ENCODE measurements around the gene TRIM33. TPM values are rescaled to one million over a fixed set of nuclear protein-coding genes. Genes with fewer than 3 reads are reported as not detected.

The TRIM33 gene
- total and polyA plus RNA-seq, 3 donors from 2014 or later = 63.7 to 88.7 (median 67.9) TPM

DNA sequence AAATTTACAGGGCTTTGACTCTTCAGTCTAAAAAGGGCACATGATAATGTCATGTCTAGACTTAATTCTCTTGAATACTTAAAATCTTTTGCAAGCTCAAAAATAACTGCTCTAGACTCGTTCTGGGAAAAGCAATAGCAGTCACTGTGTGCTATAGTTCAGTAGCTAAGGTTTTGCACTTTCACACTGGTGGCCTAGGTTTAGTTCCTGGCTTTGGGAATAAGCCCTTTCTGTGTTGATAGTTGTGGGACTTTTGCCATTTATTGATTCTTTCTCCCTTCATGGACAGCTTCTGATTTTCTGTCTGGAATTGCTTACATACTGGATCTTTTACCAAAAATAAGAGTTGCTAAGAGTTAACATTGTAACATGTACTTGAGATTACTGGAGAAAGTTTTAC is 151.2 kb downstream of the TRIM33 start:
- DNase-seq = no peak
- Histone ChIP-seq H3K4me1 (no peaks in the 10 kb centered on the region), H3K36me3 (ENCODE audit: low read depth, missing control alignments) (no peaks in the 10 kb centered on the region), H3K27ac (no peak overlapping the region), H3K9me3 (no peaks in the 10 kb centered on the region), H3K27me3 (no peaks in the 10 kb centered on the region), H3K4me3 (no peak overlapping the region)
- TF ChIP-seq CTCF (IDR thresholded peaks at IDR 0.05) = no peak
- no peak for TF ChIP-seq POLR2A (IDR thresholded peaks at IDR 0.05)
- WGBS, 2 donors = 55 to 61% methylated on average over 1 of the region's 1 CpG
- intact Hi-C loops (cut with DNase I; ENCODE audit: low total_unique reads) = no loop called here

DNA sequence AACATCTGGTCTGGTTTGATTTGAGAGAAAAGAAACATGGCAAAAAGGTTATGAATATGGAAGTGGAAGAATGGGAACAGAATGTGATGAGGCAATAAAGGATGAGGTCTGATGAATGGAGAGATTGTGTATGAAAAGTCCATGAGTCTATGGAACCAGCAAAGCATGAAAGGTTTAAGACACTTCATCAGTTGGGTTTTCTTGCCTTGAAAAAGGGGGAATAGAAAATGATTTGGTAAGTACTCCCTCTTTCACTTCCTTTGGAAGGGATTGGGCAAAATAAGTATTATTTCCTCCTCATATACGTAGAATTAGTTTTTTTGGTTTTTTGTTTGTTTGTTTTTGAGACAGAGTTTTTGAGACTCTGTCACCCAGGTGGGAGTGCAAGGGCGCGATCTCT is 155.8 kb downstream of the TRIM33 start:
- H3K27me3 ChIP-seq = no peaks in the 10 kb centered on the region
- H3K27ac ChIP-seq = no peak overlapping the region
- WGBS, 2 donors = 96% methylated on average over 3 of the region's 3 CpGs
- H3K36me3 ChIP-seq (ENCODE audit: low read depth, missing control alignments) = no peaks in the 10 kb centered on the region
- no peak for DNase-seq
- no peak overlapping the region for H3K4me3 ChIP-seq
- intact Hi-C loops (cut with DNase I; ENCODE audit: low total_unique reads) = no loop called here
- TF ChIP-seq CTCF (IDR thresholded peaks at IDR 0.05) (no peak), POLR2A (IDR thresholded peaks at IDR 0.05) (no peak)
- peaks cover 5% of the 10 kb centered on the region for H3K4me1 ChIP-seq
- H3K9me3 ChIP-seq = no peaks in the 10 kb centered on the region

DNA sequence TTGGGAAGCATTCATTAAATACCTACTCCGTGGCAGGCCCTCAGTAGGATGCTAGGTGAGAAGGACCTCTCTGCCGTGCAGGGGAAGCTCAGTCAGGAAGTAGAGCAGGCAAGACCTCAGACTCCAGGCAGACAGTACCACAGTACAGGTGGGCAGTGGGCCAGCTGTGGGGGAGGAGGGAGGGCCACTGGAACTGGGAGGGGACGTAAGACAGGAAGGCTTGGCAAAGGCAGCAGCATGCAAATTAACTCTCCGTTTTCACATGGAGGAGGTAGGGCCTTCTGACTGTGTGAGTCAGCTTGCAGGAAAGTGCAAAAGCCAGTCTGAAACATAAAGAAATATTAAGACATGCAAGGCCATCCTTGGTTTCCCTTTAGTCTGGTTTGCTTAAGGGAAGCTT is 157.7 kb downstream of the TRIM33 start:
- Histone ChIP-seq H3K4me1 (peaks cover 5% of the 10 kb centered on the region), H3K27me3 (no peaks in the 10 kb centered on the region), H3K27ac (no peak overlapping the region), H3K4me3 (no peak overlapping the region), H3K36me3 (ENCODE audit: low read depth, missing control alignments) (no peaks in the 10 kb centered on the region), H3K9me3 (no peaks in the 10 kb centered on the region)
- 39 to 60% methylated on average over 4 of the region's 4 CpGs for WGBS, 2 donors
- intact Hi-C loops (cut with DNase I; ENCODE audit: low total_unique reads) = no loop called here
- peak; percentile 69 for DNase-seq
- TF ChIP-seq POLR2A (IDR thresholded peaks at IDR 0.05) = no peak
- TF ChIP-seq CTCF (IDR thresholded peaks at IDR 0.05) = no peak

DNA sequence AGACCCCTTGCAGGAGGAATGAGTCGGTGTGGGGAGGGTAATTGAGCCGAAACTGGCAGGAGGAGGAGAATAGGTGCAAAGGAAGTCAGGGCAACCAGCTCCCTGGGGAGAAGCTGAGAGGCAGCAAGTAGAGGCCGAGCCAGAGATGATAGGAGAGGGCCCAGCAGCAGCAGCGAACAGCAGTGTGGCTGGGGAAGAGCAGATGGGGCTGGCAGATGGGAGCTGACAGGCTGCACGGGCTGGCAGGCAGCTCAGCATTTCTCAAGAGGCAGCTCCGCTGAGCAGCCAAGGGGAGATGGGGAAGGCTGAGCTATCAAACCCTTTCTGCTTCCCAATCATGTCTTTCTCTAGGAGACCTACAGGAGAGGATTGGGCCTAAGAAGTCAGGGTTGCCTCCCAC is 158.2 kb downstream of the TRIM33 start:
- no peaks in the 10 kb centered on the region for H3K27me3 ChIP-seq
- H3K4me1 ChIP-seq = peaks cover 5% of the 10 kb centered on the region
- no peaks in the 10 kb centered on the region for H3K36me3 ChIP-seq (ENCODE audit: low read depth, missing control alignments)
- no peak overlapping the region for H3K4me3 ChIP-seq
- no peaks in the 10 kb centered on the region for H3K9me3 ChIP-seq
- 81 to 88% methylated on average over 6 of the region's 6 CpGs for WGBS, 2 donors
- TF ChIP-seq CTCF (IDR thresholded peaks at IDR 0.05) (no peak), POLR2A (IDR thresholded peaks at IDR 0.05) (no peak)
- H3K27ac ChIP-seq = no peak overlapping the region
- no peak for DNase-seq
- intact Hi-C loops (cut with DNase I; ENCODE audit: low total_unique reads) = no loop called here

DNA sequence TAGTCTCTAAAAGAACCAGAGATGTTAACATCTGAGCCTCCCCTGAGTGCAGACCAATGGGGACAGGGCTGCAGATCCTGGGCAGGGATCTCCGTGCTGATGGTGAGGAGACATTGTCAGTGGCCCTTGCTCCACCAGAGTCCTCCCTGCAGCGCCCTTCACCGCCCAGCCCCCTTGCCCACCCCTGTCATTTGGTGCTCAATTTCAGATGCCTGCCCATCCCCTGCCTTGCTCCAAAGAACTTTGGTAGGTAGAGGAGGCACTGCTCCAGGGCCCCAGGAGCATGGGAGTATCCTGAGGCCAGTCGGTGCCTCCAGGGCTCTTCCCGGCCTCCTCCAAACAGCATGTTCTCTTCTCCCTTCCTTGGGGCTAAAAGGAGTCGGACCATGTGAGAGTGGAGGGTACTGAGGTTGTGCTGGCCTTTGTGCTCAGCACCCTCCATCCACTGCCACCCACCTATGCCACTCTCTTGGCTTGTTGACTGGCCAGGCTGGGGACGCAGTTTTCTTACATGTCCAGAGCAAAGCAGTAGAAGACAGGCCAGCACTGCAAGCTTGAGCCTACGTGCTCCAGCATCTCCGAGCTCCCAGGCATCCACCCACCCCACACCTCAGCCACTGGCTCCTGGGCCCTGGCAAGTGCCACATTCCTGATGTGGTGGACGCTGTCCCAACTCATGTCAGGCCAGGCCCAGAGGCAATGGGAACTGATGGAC is 160.1 kb downstream of the TRIM33 start:
- H3K4me1 ChIP-seq = peaks cover 8% of the 10 kb centered on the region
- DNase-seq = no peak
- WGBS, 2 donors = 95 to 100% methylated on average over 4 to 10 of the region's 10 CpGs
- H3K27ac ChIP-seq = no peak overlapping the region
- no peaks in the 10 kb centered on the region for H3K27me3 ChIP-seq
- intact Hi-C loops (cut with DNase I; ENCODE audit: low total_unique reads) = no loop called here
- no peak overlapping the region for H3K4me3 ChIP-seq
- H3K36me3 ChIP-seq (ENCODE audit: low read depth, missing control alignments) = no peaks in the 10 kb centered on the region
- TF ChIP-seq POLR2A (IDR thresholded peaks at IDR 0.05) (no peak), CTCF (IDR thresholded peaks at IDR 0.05) (no peak)
- H3K9me3 ChIP-seq = no peaks in the 10 kb centered on the region
